Activated CD4-positive, alpha-beta memory T cell treated with anti-CD3 and anti-CD28 coated beads for 36 hours (primary cell): ENCODE measurements around the gene MYBPH. TPM values are rescaled to one million over a fixed set of nuclear protein-coding genes. Genes with fewer than 3 reads are reported as not detected.

Experiments used
- CTCF ChIA-PET: fragments of 350-600 bp; sonication (Branson Sonifier 250); formaldehyde crosslinking; loops from one replicate; lab custom pipeline; 2021; ENCODE audit warnings: antibody characterized with exemption, inconsistent platforms; lab: Charles Lee
- POLR2A ChIA-PET: fragments of 350-600 bp; sonication (Branson Sonifier 250); formaldehyde crosslinking; loops from one replicate; lab custom pipeline; 2021; ENCODE audit warnings: antibody characterized with exemption; lab: Charles Lee
- DNase-seq: peaks from one replicate; pipeline ENCODE4 v3.0.0-alpha.2; 2020
- H3K27ac Mint-ChIP-seq: one replicate; pipeline ENCODE4 v1.8.0; 2021; ENCODE audit warnings: mixed read lengths
- H3K27me3 Mint-ChIP-seq: one replicate; pipeline ENCODE4 v1.8.0; 2021; ENCODE audit warnings: mixed read lengths
- H3K36me3 Mint-ChIP-seq: one replicate; pipeline ENCODE4 v1.8.0; 2021; ENCODE audit warnings: mixed read lengths
- H3K4me1 Mint-ChIP-seq: one replicate; pipeline ENCODE4 v1.8.0; 2021; ENCODE audit warnings: low read depth, mixed read lengths
- H3K4me3 Mint-ChIP-seq: one replicate; pipeline ENCODE4 v1.8.0; 2021; ENCODE audit warnings: mild to moderate bottlenecking, mixed read lengths
- H3K9me3 Mint-ChIP-seq: one replicate; pipeline ENCODE4 v1.8.0; 2021; ENCODE audit warnings: mixed read lengths
- intact Hi-C: fragments of 100-400 bp; cut with micrococcal nuclease; formaldehyde crosslinking; loops from one replicate; pipeline ENCODE4 v1.15.1; 2023
- total RNA-seq, 2 experiments: library from RNA; stranded (reverse); gene quantifications; one replicate each; pipeline ENCODE4 v1.2.3, GENCODE V29; 2021

MYBPH gene
- total RNA-seq, 2 experiments from 2014 or later = not detected

GRCh38 chr1:203170625-203171330 is 4.8 kb downstream of the MYBPH start:
- Mint-ChIP-seq H3K27ac (no peak overlapping the region), H3K27me3 (peaks cover 3% of the 10 kb centered on the region), H3K4me1 (no peaks in the 10 kb centered on the region), H3K36me3 (no peaks in the 10 kb centered on the region), H3K4me3 (no peak overlapping the region), H3K9me3 (no peaks in the 10 kb centered on the region)
- POLR2A ChIA-PET = no interaction called here
- CTCF ChIA-PET = interaction anchor here (1.1 to 4.5 kb wide), 7 partner anchors 8 to 135 kb away, joined by 3 to 79 read pairs (median 10); no protein-coding TSS in a partner anchor
- DNase-seq = no peak
- intact Hi-C loops = loop anchor here (5.0 kb wide), 2 partner anchors 47 to 53 kb away; no protein-coding TSS in a partner anchor

- POLR2A ChIA-PET = no interaction called here
- no peaks in the 10 kb centered on the region for H3K4me1 Mint-ChIP-seq
- intact Hi-C loops = loop anchor here (5.0 kb wide), 2 partner anchors 47 to 53 kb away; no protein-coding TSS in a partner anchor
- H3K4me3 Mint-ChIP-seq = no peak overlapping the region
- peaks cover 10% of the 10 kb centered on the region for H3K27me3 Mint-ChIP-seq
- H3K27ac Mint-ChIP-seq = no peak overlapping the region
- no peaks in the 10 kb centered on the region for H3K9me3 Mint-ChIP-seq
- CTCF ChIA-PET = interaction anchor here (1.1 to 4.5 kb wide), 4 partner anchors 9 to 130 kb away, joined by 3 to 79 read pairs (median 6); no protein-coding TSS in a partner anchor
- H3K36me3 Mint-ChIP-seq = no peaks in the 10 kb centered on the region
- DNase-seq = no peak
Measured at GRCh38 chr1:203169770-203170520, 5.7 kb downstream of the MYBPH start.

GRCh38 chr1:203168991-203169390 is 6.6 kb downstream of the MYBPH start:
- DNase-seq = no peak
- no peak overlapping the region for H3K27ac Mint-ChIP-seq
- no peaks in the 10 kb centered on the region for H3K4me1 Mint-ChIP-seq
- H3K4me3 Mint-ChIP-seq = no peak overlapping the region
- peaks cover 14% of the 10 kb centered on the region for H3K27me3 Mint-ChIP-seq
- ChIA-PET POLR2A (no interaction called here), CTCF (interaction anchor here (1.3 kb wide), 1 partner anchor 129 kb away, joined by 6 read pairs; no protein-coding TSS in a partner anchor)
- no peaks in the 10 kb centered on the region for H3K36me3 Mint-ChIP-seq
- intact Hi-C loops = no loop called here
- H3K9me3 Mint-ChIP-seq = no peaks in the 10 kb centered on the region

- ChIA-PET CTCF (interaction anchor here (0.9 to 1.3 kb wide), 2 partner anchors 48 to 128 kb away, joined by 3 to 6 read pairs; no protein-coding TSS in a partner anchor), POLR2A (no interaction called here)
- DNase-seq = no peak
- Mint-ChIP-seq H3K9me3 (no peaks in the 10 kb centered on the region), H3K4me3 (no peak overlapping the region), H3K36me3 (no peaks in the 10 kb centered on the region), H3K27ac (no peak overlapping the region), H3K27me3 (peaks cover 16% of the 10 kb centered on the region), H3K4me1 (no peaks in the 10 kb centered on the region)
- intact Hi-C loops = no loop called here
Measured at GRCh38 chr1:203168256-203168786, 7.3 kb downstream of the MYBPH start.

- Mint-ChIP-seq H3K27me3 (peaks cover 16% of the 10 kb centered on the region), H3K4me3 (no peak overlapping the region), H3K4me1 (no peaks in the 10 kb centered on the region), H3K36me3 (no peaks in the 10 kb centered on the region), H3K9me3 (no peaks in the 10 kb centered on the region), H3K27ac (no peak overlapping the region)
- no peak for DNase-seq
- intact Hi-C loops = no loop called here
- ChIA-PET CTCF (interaction anchor here (0.9 kb wide), 1 partner anchor 47 kb away, joined by 3 read pairs; no protein-coding TSS in a partner anchor), POLR2A (no interaction called here)
Measured at GRCh38 chr1:203167913-203168200, 7.8 kb downstream of the MYBPH start.

- Mint-ChIP-seq H3K4me1 (no peaks in the 10 kb centered on the region), H3K9me3 (no peaks in the 10 kb centered on the region), H3K27ac (no peak overlapping the region), H3K36me3 (no peaks in the 10 kb centered on the region), H3K27me3 (peaks cover 16% of the 10 kb centered on the region), H3K4me3 (no peak overlapping the region)
- POLR2A ChIA-PET = no interaction called here
- no peak for DNase-seq
- intact Hi-C loops = no loop called here
- CTCF ChIA-PET = interaction anchor here (0.6 to 1.4 kb wide), 5 partner anchors 47 to 164 kb away, joined by 3 to 9 read pairs (median 5); no protein-coding TSS in a partner anchor
Measured at GRCh38 chr1:203167026-203167912, 8.4 kb downstream of the MYBPH start.

GRCh38 chr1:203166192-203166940 is 9.3 kb downstream of the MYBPH start:
- ChIA-PET CTCF (interaction anchor here (0.6 to 1.4 kb wide), 4 partner anchors 49 to 165 kb away, joined by 3 to 9 read pairs (median 5); no protein-coding TSS in a partner anchor), POLR2A (no interaction called here)
- Mint-ChIP-seq H3K27ac (no peak overlapping the region), H3K4me1 (no peaks in the 10 kb centered on the region), H3K9me3 (no peaks in the 10 kb centered on the region), H3K4me3 (no peak overlapping the region), H3K27me3 (peaks cover 16% of the 10 kb centered on the region), H3K36me3 (no peaks in the 10 kb centered on the region)
- intact Hi-C loops = no loop called here
- DNase-seq = peak; percentile 18

GRCh38 chr1:203165800-203166161 is 9.8 kb downstream of the MYBPH start:
- CTCF ChIA-PET = interaction anchor here (1.1 to 1.2 kb wide), 2 partner anchors 50 to 126 kb away, joined by 5 to 9 read pairs; no protein-coding TSS in a partner anchor
- no peaks in the 10 kb centered on the region for H3K9me3 Mint-ChIP-seq

GRCh38 chr1:203165101-203165799 is 10.4 kb downstream of the MYBPH start:
- no peak for DNase-seq
- intact Hi-C loops = no loop called here
- H3K27ac Mint-ChIP-seq = no peak overlapping the region
- no peaks in the 10 kb centered on the region for H3K36me3 Mint-ChIP-seq
- ChIA-PET CTCF (no interaction called here), POLR2A (no interaction called here)
- no peaks in the 10 kb centered on the region for H3K4me1 Mint-ChIP-seq
- H3K9me3 Mint-ChIP-seq = no peaks in the 10 kb centered on the region
- no peak overlapping the region for H3K4me3 Mint-ChIP-seq
- H3K27me3 Mint-ChIP-seq = peaks cover 16% of the 10 kb centered on the region

More at GRCh38 chr1:203165800-203166161, 9.8 kb downstream of the MYBPH start:
- Mint-ChIP-seq H3K27me3 (peaks cover 16% of the 10 kb centered on the region), H3K4me3 (no peak overlapping the region), H3K27ac (no peak overlapping the region), H3K36me3 (no peaks in the 10 kb centered on the region), H3K4me1 (no peaks in the 10 kb centered on the region)
- POLR2A ChIA-PET = no interaction called here
- DNase-seq = no peak
- intact Hi-C loops = no loop called here

- intact Hi-C loops = no loop called here
- Mint-ChIP-seq H3K27ac (no peak overlapping the region), H3K4me1 (no peaks in the 10 kb centered on the region), H3K9me3 (no peaks in the 10 kb centered on the region), H3K36me3 (no peaks in the 10 kb centered on the region), H3K27me3 (peaks cover 16% of the 10 kb centered on the region), H3K4me3 (no peak overlapping the region)
- ChIA-PET CTCF (no interaction called here), POLR2A (no interaction called here)
- no peak for DNase-seq
Measured at GRCh38 chr1:203163891-203164635, 11.6 kb downstream of the MYBPH start.
